Neural cell (in vitro differentiated cells): ENCODE results near the gene AFF3. TPM values are rescaled to one million over a fixed set of nuclear protein-coding genes. Genes with fewer than 3 reads are reported as not detected.
A peak's percentile ranks its signal among the peaks of the same experiment; 100 is the strongest.

ENCODE experiments used
- H2AFZ ChIP-seq: fragments of 200-600, 300-800 bp; sonication (generic), shearing (Covaris generic); 2 replicates; pipeline ENCODE4 v1.6.0; 2014; ENCODE audit warnings: low read depth, mild to moderate bottlenecking, antibody characterized with exemption, low read length, moderate library complexity
- H3F3A ChIP-seq: fragments of 200-600 bp; shearing (Covaris generic); 2 replicates; pipeline ENCODE4 v1.6.1; 2016; ENCODE audit warnings: mild to moderate bottlenecking, moderate library complexity, mixed read lengths, antibody characterized with exemption, low read length; ENCODE audit not compliant: insufficient read depth, poor library complexity, severe bottlenecking
- H3K27ac ChIP-seq: fragments of 200-600, 300-800 bp; sonication (generic), shearing (Covaris generic); 2 replicates; pipeline ENCODE4 v1.5.1; 2014; ENCODE audit warnings: mild to moderate bottlenecking, low read length, moderate library complexity
- H3K27me3 ChIP-seq: fragments of 300-800, 200-600 bp; sonication (generic), shearing (Covaris generic); 2 replicates; pipeline ENCODE4 v1.6.0; 2014; ENCODE audit warnings: mild to moderate bottlenecking, low read depth, low read length, moderate library complexity; ENCODE audit not compliant: insufficient read depth
- H3K36me3 ChIP-seq: fragments of 300-800, 200-600 bp; sonication (generic), shearing (Covaris generic); 2 replicates; pipeline ENCODE4 v1.5.1; 2014; ENCODE audit warnings: mild to moderate bottlenecking, antibody characterized with exemption, low read length, moderate library complexity; ENCODE audit not compliant: insufficient read depth
- H3K4me2 ChIP-seq: fragments of 300-800, 200-600 bp; sonication (generic), shearing (Covaris generic); 2 replicates; pipeline ENCODE4 v1.6.0; 2014; ENCODE audit warnings: mild to moderate bottlenecking, low read length
- H3K4me3 ChIP-seq: fragments of 300-800, 200-600 bp; sonication (generic), shearing (Covaris generic); 2 replicates; pipeline ENCODE4 v1.5.1; 2014; ENCODE audit warnings: mild to moderate bottlenecking, low read length, moderate library complexity
- H3K79me2 ChIP-seq: fragments of 200-600 bp; shearing (Covaris generic); replicated peaks from 2 replicates; pipeline ENCODE4 v1.6.0; 2014; ENCODE audit warnings: mild to moderate bottlenecking, low read length, moderate library complexity; ENCODE audit not compliant: insufficient read depth
- H3K9ac ChIP-seq: fragments of 300-800, 200-600 bp; sonication (generic), shearing (Covaris generic); 2 replicates; pipeline ENCODE4 v1.6.1; 2016; ENCODE audit warnings: mild to moderate bottlenecking, low read length, mixed read lengths
- H3K9me2 ChIP-seq: fragments of 200-600 bp; shearing (Covaris generic); 2 replicates; pipeline ENCODE4 v1.6.1; 2016; ENCODE audit warnings: mild to moderate bottlenecking, low read length, mixed read lengths; ENCODE audit not compliant: insufficient read depth
- H3K9me3 ChIP-seq: fragments of 200-600, 300-800 bp; sonication (generic), shearing (Covaris generic); 2 replicates; pipeline ENCODE4 v1.6.1; 2016; ENCODE audit warnings: mild to moderate bottlenecking, mixed run types, low read length, moderate library complexity, mixed read lengths
- H4K20me1 ChIP-seq: fragments of 200-600 bp; shearing (Covaris generic); 2 replicates; pipeline ENCODE4 v1.6.1; 2016; ENCODE audit warnings: mild to moderate bottlenecking, mixed run types; ENCODE audit not compliant: insufficient read depth
- EP300 ChIP-seq: fragments of 450-650 bp; conservative IDR thresholded peaks from 2 replicates; pipeline ENCODE4 v1.6.1; 2014; ENCODE audit warnings: antibody characterized with exemption, mild to moderate bottlenecking, moderate library complexity; ENCODE audit not compliant: poor library complexity, severe bottlenecking
- EZH2 ChIP-seq: fragments of 200-600, 300-800 bp; shearing (Covaris generic), sonication (generic); IDR thresholded peaks from 2 replicates; pipeline ENCODE4 v1.6.1; 2014; ENCODE audit warnings: antibody characterized with exemption, low read length, borderline replicate concordance, mild to moderate bottlenecking; ENCODE audit not compliant: insufficient read depth, poor library complexity, severe bottlenecking
- MXI1 ChIP-seq: fragments of 450-650 bp; conservative IDR thresholded peaks from 2 replicates; pipeline ENCODE4 v1.6.1; 2014; ENCODE audit warnings: antibody characterized with exemption, mild to moderate bottlenecking; ENCODE audit not compliant: poor library complexity, severe bottlenecking
- POLR2AphosphoS5 ChIP-seq: IDR thresholded peaks from 2 replicates; pipeline ENCODE4 v1.6.1; 2012
- RAD21 ChIP-seq: fragments of 450-650 bp; conservative IDR thresholded peaks from 2 replicates; pipeline ENCODE4 v1.6.1; 2014; ENCODE audit warnings: antibody characterized with exemption, mild to moderate bottlenecking, moderate library complexity
- SMC3 ChIP-seq: fragments of 450-650 bp; conservative IDR thresholded peaks from 2 replicates; pipeline ENCODE4 v1.6.1; 2014; ENCODE audit warnings: antibody characterized with exemption, mild to moderate bottlenecking, moderate library complexity; ENCODE audit not compliant: poor library complexity
- TAF1 ChIP-seq: IDR thresholded peaks from 2 replicates; pipeline ENCODE4 v1.6.1; 2012; ENCODE audit warnings: low read depth
- polyA plus RNA-seq: library from polyadenylated mRNA; depleted of rRNA; stranded (reverse); fragments of >200 nt; gene quantifications from 2 replicates; pipeline ENCODE4 v1.2.3, GENCODE V29; 2014
- TF ChIP-seq, protein P1 (sequence below): fragments of 450-650 bp; IDR thresholded peaks from 2 replicates; pipeline ENCODE4 v1.5.1; 2014; ENCODE audit warnings: antibody characterized with exemption, mild to moderate bottlenecking, moderate library complexity; ENCODE audit not compliant: poor library complexity, severe bottlenecking
- TF ChIP-seq, protein P2 (sequence below): IDR thresholded peaks from 2 replicates; pipeline ENCODE4 v1.6.1; 2012; ENCODE audit warnings: borderline replicate concordance

The AFF3 gene
- polyA plus RNA-seq, 1 donor from 2014 or later: 5.1 TPM

DNA sequence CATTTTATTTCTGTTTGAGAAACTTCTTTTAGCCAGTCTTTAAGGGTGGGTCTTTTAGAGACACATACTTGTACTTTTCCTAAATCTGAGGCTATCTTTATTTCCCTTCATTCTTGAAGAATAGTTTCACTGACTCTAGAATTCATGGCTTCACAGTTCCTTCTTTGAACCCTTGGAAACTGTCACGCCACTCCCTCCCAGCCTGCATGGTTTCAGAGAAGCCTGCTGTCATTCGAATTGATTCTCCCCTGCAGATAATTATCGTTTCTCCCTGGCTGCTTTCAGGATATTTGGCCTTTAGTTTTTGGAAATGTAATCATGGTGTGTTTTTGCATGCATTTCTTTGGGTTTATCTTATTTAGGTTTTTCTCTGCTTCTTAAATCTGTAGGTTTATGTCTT is 580.6 kb downstream of the AFF3 start:
- Histone ChIP-seq H3K27ac (no peak overlapping the region), H3K9me3 (no peaks in the 10 kb centered on the region), H3K79me2 (no peaks in the 10 kb centered on the region), H3F3A (no peaks in the 10 kb centered on the region), H2AFZ (no peak overlapping the region), H3K4me2 (no peak overlapping the region), H3K27me3 (no peaks in the 10 kb centered on the region), H3K9me2 (no peaks in the 10 kb centered on the region), H3K4me3 (no peak overlapping the region), H3K36me3 (no peaks in the 10 kb centered on the region), H4K20me1 (no peaks in the 10 kb centered on the region), H3K9ac (no peak overlapping the region)
- TF ChIP-seq, protein P1, sequence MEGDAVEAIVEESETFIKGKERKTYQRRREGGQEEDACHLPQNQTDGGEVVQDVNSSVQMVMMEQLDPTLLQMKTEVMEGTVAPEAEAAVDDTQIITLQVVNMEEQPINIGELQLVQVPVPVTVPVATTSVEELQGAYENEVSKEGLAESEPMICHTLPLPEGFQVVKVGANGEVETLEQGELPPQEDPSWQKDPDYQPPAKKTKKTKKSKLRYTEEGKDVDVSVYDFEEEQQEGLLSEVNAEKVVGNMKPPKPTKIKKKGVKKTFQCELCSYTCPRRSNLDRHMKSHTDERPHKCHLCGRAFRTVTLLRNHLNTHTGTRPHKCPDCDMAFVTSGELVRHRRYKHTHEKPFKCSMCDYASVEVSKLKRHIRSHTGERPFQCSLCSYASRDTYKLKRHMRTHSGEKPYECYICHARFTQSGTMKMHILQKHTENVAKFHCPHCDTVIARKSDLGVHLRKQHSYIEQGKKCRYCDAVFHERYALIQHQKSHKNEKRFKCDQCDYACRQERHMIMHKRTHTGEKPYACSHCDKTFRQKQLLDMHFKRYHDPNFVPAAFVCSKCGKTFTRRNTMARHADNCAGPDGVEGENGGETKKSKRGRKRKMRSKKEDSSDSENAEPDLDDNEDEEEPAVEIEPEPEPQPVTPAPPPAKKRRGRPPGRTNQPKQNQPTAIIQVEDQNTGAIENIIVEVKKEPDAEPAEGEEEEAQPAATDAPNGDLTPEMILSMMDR: no peak
- TF ChIP-seq EZH2: no peak
- TF ChIP-seq RAD21: no peak
- no peak for TF ChIP-seq SMC3
- TF ChIP-seq POLR2AphosphoS5: no peak
- TF ChIP-seq, protein P2, sequence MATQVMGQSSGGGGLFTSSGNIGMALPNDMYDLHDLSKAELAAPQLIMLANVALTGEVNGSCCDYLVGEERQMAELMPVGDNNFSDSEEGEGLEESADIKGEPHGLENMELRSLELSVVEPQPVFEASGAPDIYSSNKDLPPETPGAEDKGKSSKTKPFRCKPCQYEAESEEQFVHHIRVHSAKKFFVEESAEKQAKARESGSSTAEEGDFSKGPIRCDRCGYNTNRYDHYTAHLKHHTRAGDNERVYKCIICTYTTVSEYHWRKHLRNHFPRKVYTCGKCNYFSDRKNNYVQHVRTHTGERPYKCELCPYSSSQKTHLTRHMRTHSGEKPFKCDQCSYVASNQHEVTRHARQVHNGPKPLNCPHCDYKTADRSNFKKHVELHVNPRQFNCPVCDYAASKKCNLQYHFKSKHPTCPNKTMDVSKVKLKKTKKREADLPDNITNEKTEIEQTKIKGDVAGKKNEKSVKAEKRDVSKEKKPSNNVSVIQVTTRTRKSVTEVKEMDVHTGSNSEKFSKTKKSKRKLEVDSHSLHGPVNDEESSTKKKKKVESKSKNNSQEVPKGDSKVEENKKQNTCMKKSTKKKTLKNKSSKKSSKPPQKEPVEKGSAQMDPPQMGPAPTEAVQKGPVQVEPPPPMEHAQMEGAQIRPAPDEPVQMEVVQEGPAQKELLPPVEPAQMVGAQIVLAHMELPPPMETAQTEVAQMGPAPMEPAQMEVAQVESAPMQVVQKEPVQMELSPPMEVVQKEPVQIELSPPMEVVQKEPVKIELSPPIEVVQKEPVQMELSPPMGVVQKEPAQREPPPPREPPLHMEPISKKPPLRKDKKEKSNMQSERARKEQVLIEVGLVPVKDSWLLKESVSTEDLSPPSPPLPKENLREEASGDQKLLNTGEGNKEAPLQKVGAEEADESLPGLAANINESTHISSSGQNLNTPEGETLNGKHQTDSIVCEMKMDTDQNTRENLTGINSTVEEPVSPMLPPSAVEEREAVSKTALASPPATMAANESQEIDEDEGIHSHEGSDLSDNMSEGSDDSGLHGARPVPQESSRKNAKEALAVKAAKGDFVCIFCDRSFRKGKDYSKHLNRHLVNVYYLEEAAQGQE: no peak
- no peak for TF ChIP-seq MXI1
- TF ChIP-seq TAF1: no peak
- TF ChIP-seq EP300: no peak

DNA sequence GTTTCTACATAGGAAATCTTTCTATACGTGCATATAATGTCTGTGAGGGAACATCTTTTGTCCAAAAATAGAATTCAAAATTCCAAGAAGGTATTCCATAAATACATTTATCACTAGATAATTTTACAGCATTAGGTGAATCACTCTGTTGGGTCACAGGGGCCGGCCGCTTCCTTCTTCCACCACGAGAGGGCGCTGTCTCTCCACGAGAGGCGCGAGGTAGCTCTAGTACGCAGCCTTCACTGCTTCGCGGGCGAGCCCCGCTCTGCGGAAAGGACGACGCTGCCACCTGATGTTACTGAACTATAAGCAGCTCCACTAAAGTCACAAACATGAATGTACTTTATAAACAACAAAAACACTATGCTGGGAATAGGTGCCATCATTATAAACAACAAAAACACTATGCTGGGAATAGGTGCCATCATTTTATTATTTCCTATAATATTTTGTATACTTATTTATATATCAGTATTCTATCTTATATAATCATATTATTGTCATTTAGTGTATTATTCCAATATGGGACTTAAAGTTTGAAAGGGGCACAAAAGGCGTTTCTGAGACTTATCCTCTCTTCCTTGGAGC is 583.2 kb downstream of the AFF3 start:
- no peaks in the 10 kb centered on the region for H3F3A ChIP-seq
- no peak overlapping the region for H3K4me3 ChIP-seq
- no peaks in the 10 kb centered on the region for H4K20me1 ChIP-seq
- H3K9me2 ChIP-seq: no peaks in the 10 kb centered on the region
- no peaks in the 10 kb centered on the region for H3K79me2 ChIP-seq
- no peaks in the 10 kb centered on the region for H3K27me3 ChIP-seq
- TF ChIP-seq EZH2 (no peak), SMC3 (peak; percentile 98), RAD21 (peak; percentile 99)
- TF ChIP-seq, protein P1: peak; percentile 98
- no peak overlapping the region for H3K4me2 ChIP-seq
- no peak overlapping the region for H2AFZ ChIP-seq
- H3K9me3 ChIP-seq: no peaks in the 10 kb centered on the region
- H3K9ac ChIP-seq: no peak overlapping the region
- no peaks in the 10 kb centered on the region for H3K36me3 ChIP-seq
- H3K27ac ChIP-seq: no peak overlapping the region
